ENCODE results near the gene UBR4. TPM values are rescaled to one million over a fixed set of nuclear protein-coding genes. Genes with fewer than 3 reads are reported as not detected.
"Not testable (repeated sequence)": the region's sequence is repeated elsewhere in the genome, so short reads cannot be mapped to it uniquely, and the experiment has no call there.

UBR4 gene
- total RNA-seq (2014; rRNA removed; shearing (Covaris generic); ENCODE audit: low replicate concordance) = 36.5 and 38.8 TPM in 2 replicates

DNA sequence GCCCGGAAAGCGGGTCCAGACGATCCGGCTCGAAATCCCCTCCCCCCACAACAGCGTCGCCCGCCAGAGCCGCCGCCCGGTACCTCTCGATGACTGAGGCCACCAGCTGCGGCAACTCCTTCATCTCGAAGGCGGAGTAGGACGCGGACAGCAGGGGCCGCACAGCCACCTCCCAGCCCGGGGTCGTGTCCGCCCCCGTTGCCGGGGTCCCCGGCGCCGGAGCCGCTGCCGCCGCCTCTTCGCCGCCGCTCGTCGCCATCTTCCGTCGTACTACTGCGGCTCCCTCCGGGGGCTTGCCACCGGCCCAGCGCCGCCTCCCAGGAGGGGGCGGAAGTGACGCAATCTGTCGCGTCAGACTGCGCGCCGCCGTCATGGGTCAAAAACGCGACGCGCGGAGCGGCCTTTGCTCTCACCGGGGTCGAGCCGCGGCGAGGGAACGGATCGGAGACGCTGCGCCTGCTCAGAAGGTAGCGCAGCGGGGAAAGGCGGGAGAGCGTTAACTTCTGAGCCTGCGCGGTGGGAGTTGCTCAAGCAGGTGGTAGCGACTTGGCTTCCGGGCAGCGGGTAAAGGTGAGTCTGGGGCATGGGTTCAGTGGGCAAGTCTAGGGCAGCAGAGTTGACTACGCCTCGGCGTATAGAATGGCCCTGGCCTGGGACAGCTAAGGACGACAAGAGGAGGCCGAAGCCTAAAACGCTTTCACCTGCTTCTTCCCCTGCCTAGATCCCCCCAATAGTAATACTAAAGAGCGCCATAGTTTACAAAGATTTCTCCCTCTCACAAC, at the start of gene UBR4:
UBR4 (minus strand) TSS at position 277 of the 782 bp plus-strand sequence; CDS start at position 259, 18 bp downstream.
- in situ Hi-C loops (cut with HindIII; ENCODE audit: low pct_unique_long_range_greater_than_20kb, low sequenced_read_pairs) = no loop called here
- DNase-seq (ENCODE audit: low read depth) = peak; percentile 96

DNA sequence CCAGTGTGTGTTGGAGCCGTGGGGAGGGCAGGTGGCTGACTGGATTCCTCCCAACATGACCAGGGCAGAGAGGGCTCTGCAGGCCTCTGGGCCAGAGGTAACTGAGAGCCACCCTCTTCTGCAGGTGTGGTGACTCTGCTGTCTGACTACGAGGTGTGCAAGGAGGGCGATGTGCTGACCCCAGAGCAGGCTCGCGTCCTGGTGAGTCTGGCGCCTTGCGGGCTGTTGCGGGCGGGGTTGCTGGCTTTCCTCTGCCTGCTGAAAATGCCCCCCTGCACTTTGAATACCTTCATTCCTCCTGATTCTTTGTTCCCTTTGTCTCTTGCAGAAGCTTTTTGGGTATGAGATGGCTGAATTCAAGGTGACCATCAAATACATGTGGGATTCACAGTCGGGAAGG, 48.3 kb upstream of the UBR4 start:
- no peak for DNase-seq (ENCODE audit: low read depth)
- in situ Hi-C loops (cut with HindIII; ENCODE audit: low pct_unique_long_range_greater_than_20kb, low sequenced_read_pairs) = no loop called here

DNA sequence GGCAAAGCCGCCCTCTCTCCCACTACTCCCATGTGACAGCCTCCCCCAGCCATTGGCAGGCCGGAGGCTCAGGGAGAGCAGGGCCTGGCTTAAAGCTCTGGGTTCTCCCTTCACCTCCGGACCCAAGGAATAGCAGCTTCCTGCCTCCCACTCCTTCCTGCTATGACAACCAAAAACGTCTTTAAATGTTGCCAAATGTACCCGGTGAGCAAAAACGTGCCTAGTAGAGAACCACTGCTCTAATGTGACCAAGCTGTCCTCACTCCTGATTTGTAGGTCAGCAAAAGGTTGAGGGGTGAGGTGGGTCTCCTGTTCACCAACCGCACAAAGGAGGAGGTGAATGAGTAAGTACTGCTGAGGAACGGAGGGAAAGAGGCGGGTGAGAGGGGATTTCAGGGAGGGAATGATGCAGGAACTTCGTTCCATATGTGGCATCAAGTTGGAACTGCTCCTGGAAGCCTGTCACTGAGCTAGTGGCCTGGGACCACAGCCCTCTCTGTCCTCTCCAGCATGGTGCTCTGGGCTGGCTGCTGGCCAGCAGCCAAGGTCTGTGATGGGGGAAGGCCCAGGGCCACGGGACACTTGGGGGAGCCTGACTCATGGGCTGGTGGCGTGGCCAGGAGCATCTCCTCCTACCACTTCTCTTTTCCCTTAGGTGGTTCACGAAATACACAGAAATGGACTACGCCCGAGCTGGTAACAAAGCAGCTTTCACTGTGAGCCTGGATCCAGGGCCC, 47.3 kb upstream of the UBR4 start:
- DNase-seq (ENCODE audit: low read depth) = peak; percentile 39
- in situ Hi-C loops (cut with HindIII; ENCODE audit: low pct_unique_long_range_greater_than_20kb, low sequenced_read_pairs) = no loop called here

DNA sequence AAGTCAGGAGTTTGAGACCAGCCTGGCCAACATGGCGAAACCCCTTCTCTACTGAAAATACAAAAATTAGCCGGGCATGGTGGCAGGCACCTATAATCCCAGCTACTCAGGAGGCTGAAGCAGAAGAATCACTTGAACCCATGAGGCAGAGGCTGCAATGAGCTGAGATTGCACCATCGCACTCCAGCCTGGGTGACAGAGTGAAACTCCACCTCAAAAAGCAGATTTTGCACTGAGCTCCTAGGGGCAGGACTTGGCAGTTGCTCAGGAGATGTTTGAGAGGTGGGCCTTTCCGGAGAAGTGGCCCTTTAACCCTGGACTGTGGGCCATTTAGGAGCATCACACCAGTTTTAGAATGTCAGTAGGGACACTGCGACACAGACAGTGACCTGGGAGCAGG, 46.2 kb upstream of the UBR4 start:
- DNase-seq (ENCODE audit: low read depth); in situ Hi-C loops (cut with HindIII; ENCODE audit: low pct_unique_long_range_greater_than_20kb, low sequenced_read_pairs): not testable (repeated sequence)

DNA sequence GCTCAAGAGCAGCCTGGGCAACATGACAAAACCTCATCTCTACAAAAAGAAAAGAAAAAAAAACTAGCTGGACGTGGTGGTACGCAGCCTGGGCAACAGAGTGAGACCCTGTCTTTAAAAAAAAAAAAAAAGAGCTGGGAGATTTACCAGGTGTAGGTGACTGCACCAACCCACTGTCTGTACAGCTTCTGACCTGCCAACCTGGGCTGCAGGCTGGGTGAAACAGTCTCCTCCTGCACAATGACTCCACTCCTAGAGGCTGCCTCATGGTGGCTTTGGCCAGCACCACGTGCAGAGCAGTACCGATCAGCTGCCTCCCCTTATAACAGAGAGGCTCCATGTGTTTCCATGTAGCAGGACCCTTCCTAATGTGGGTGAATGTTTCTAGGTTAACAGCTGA, 45.2 kb upstream of the UBR4 start:
- DNase-seq (ENCODE audit: low read depth) = no peak
- in situ Hi-C loops (cut with HindIII; ENCODE audit: low pct_unique_long_range_greater_than_20kb, low sequenced_read_pairs) = no loop called here

DNA sequence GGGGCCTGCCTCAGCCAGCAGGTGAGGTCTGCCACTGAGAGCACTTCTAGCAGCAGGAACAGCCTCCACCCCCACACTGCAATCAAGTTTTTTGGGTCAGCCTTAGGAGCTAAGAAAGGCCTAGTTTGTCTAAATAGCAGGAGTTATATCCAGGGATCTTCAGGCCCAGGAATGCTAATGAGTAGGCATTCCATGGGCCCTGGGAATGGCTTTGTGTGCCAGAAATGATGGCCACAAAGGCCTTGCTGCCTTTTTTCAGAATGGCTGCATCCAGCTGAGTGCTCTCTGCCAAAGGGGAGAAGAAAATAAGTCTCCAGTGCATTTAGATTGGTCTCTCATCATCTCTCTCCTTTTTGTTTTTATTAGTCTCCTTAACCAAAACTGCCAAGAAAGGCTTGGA, 44.4 kb upstream of the UBR4 start:
- no peak for DNase-seq (ENCODE audit: low read depth)
- in situ Hi-C loops (cut with HindIII; ENCODE audit: low pct_unique_long_range_greater_than_20kb, low sequenced_read_pairs) = no loop called here

DNA sequence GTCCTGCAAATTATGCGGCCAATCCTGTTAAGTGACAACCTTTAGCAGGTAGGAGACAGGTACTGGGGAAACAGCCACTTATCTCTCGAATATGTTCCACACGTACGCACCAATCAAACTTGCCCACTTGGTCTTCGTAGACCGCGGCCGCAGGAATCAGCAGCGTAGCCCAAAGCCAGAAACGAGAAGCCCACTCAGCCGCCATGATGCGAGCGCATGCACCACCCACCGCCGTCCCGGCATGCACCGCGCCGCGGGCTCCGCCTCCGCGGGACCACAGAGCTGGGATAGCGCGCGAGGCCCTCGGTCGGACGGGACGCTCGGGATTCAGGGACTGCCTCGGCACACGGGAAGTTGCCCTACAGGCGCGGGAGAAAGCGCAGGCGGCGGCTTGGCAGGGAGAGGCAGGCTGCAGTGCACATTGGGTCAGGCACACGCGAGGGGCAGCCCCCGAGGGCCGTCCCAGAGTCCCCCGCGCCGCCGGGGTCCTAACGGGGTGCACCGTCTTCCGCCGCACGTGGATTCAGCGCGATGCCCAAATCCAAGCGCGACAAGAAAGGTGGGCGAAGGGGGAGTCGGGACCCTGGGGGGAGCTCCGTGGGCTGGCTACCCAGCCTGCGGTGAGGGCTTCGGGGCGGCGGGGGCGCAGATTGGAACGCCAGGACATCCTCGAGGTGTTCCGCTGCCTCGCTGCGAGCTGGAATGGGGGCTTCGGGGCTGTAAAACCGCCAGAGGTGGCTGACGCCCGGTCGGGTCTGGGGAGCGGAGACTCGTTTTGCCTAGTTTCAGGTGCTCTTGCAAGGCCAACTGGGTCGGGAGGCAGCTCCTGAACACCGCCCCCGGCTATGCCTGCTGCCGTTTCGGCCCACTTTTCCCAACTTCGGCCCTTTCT, 41.5 kb upstream of the UBR4 start, which contains the start of the genes EMC1 and MRTO4:
EMC1 (minus strand) TSS at position 220 of the 892 bp plus-strand sequence; CDS start at position 205, 15 bp downstream.
MRTO4 (plus strand) TSS at position 501 of the 892 bp plus-strand sequence; CDS start at position 532, 31 bp downstream.
- DNase-seq (ENCODE audit: low read depth) = peak; percentile 84
- in situ Hi-C loops (cut with HindIII; ENCODE audit: low pct_unique_long_range_greater_than_20kb, low sequenced_read_pairs) = no loop called here

DNA sequence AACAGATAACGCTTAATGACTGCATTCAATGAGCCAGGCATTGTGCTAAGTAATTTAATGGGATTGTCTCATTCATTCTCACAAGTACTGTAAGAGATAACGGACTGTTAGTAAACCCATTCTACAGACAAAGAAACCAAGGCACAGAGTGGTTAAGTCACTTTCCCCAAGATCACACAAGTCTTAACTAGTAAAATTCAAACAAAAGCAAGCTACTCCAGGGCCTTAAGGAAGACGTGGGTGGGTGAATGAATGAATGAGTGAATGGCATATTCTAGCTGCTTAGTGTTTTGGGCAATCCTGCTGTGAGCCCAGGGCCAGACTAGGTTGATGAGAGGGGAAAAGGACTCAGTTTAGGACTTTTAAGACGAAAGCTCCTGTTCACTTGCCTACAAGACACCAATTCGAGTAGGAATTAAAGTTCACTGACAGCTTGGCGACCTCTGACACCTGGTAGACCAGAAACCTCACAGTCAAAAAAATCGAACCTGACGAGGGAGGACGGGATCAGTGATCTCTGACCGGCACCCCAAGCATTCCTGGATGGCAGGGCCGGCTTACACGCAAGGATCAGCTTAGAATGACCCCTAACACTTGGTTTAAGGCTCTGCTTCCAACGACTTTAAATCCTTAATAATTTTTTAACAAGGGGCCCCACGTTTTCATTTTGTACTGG, 40.7 kb upstream of the UBR4 start:
- no peak for DNase-seq (ENCODE audit: low read depth)
- in situ Hi-C loops (cut with HindIII; ENCODE audit: low pct_unique_long_range_greater_than_20kb, low sequenced_read_pairs) = no loop called here

DNA sequence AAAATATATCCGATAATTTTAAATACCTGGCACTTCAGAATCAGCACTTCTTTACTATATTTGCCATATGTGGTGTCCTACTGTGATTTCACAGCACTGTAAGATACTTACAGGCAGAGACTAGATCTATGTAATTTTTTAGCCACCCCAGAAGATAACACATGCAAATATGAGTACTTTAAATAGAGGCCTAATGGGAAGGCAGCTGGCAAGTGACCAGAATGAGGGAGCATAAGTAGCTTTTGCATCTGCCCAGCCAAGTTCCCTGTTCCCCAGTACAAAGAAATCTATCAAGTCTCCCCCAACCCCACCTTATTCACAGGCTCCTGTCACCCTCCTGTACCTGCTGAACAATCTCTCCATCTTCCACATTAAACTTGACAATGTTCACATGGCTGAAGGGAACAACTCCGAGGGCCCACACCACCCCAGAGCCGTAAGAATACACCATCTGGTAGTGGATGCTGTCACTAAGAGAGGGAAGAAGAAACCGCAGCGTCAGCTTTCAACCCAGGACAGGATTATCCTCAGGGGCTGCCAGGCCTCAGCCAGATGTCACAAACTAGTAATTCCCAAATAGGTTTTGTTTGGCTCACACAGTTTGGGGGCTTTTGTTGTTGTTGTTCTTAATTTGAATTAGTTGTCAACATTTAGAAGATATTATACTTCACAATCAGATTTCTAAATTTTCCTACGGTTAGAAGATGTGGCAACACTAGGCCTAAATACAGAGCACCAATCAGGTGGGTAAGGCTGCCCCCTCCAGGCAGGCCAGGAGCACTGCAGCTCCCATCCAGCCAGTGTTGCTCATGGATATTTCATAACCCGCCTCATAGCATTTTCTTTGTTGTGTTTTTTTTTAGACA, 30.8 kb upstream of the UBR4 start:
- DNase-seq (ENCODE audit: low read depth) = peak; percentile 54
- in situ Hi-C loops (cut with HindIII; ENCODE audit: low pct_unique_long_range_greater_than_20kb, low sequenced_read_pairs) = no loop called here

DNA sequence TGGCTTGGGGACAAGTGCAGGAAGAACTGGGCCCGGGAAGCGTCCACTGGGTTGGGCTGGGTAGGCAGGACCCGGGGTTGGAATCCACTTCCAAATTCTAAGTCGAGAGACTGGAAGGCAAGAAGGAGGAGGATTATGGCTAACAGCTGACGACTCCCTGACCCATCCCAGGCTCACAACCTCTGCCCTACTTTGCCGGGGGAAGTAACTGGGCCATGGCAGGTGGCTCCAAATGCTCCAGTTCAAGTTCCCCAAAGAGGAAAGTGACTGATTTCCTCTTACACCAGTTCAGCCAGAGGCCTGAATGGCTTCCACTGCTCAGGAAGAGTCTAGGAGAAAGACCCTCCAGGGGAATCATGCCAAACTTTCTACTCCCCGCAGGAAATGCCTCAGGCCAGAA, 29.8 kb upstream of the UBR4 start:
- DNase-seq (ENCODE audit: low read depth) = no peak
- in situ Hi-C loops (cut with HindIII; ENCODE audit: low pct_unique_long_range_greater_than_20kb, low sequenced_read_pairs) = no loop called here

DNA sequence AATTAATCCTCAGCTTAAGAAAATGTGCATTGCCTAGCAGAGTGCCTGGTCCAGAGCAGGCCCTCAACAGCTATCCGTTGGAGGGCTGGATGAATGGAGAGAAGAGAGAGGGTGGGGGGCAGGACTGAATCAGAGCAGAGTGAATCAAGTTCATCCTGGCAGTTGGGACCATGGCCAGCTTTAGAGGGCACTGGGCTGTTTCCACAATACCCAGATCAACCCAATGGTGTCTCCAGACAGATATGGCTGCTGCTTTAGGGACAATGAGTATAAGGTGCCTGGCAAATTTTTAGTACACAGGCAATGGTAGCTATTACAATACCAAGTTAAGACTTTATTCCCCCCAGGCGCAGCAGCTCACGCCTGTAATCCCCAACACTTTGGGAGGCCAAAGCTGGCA, 24.2 kb upstream of the UBR4 start:
- DNase-seq (ENCODE audit: low read depth) = no peak
- in situ Hi-C loops (cut with HindIII; ENCODE audit: low pct_unique_long_range_greater_than_20kb, low sequenced_read_pairs) = no loop called here

DNA sequence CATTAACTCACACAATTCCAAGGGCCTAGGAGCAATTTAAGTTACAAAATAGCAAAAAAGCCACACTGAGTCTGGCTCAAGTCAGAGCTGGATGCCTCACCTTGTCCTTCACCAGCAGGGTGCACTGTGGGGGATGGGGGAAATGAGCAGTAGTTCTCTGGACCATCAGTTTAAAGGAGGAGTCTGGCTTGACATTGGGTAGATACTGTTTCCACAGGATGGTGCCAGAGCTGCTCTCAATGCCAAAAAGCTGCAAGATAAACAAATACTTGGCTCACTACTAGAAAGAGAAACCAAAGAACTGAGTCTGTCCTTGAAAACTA, 22.4 kb upstream of the UBR4 start:
- peak; percentile 69 for DNase-seq (ENCODE audit: low read depth)
- in situ Hi-C loops (cut with HindIII; ENCODE audit: low pct_unique_long_range_greater_than_20kb, low sequenced_read_pairs) = no loop called here

DNA sequence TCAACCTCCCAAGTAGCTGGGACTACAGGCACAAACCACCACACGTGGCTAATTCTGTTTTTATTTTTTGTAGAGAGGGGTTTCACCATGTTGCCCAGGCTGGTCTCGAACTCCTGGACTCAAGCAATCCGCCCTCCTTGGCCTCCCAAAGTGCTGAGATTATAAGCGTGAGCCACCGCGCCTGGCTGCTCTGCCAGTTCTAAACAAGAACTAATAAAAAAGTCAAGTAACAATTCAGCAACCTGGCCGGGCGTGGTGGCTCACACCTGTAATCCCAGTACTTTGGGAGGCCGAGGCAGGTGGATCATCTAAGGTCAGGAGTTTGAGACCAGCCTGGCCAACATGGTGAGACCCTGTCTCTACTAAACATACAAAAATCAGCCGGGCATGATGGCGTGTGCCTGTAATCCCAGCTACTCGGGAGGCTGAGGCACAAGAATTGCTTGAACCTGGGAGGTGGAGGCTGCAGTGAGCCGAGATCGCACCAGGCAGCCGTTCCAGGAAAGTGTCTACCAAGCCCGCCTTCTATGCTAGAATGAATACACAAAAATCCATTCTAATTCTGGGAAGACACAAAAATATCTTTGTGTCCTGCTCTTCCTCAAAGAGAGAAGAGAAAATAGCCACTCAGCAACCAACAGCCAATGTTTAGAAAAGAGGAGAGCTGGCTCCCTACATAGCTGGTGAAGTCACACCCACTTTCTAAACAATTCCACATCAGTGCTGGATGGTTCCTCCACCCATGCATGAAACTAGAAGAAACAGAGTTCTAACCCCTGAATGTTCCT, 21.9 kb upstream of the UBR4 start:
- in situ Hi-C loops (cut with HindIII; ENCODE audit: low pct_unique_long_range_greater_than_20kb, low sequenced_read_pairs); DNase-seq (ENCODE audit: low read depth): not testable (repeated sequence)

DNA sequence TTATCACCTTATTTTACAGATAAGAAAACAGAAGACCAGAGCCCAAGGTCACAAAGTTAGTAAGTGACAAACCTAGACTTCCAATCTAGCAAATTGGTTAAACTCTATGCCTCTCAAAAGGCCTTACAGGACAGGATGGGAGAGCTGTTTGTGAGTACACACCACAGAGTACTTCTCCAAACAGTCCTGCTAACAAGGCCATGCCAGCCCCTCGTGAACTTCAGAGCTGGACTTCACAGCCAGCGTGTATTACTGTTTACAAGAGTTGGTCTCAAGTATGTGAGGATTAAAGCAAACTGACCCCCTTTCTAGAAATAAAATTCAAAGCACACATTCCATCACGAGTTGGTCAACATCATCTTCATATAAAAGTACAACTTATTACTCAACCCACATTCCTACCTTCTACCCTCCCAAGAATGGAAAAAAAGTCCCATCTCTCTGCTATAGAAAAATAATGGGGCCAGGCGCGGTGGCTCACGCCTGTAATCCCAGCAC, 19.8 kb upstream of the UBR4 start:
- in situ Hi-C loops (cut with HindIII; ENCODE audit: low pct_unique_long_range_greater_than_20kb, low sequenced_read_pairs) = no loop called here
- DNase-seq (ENCODE audit: low read depth) = no peak

DNA sequence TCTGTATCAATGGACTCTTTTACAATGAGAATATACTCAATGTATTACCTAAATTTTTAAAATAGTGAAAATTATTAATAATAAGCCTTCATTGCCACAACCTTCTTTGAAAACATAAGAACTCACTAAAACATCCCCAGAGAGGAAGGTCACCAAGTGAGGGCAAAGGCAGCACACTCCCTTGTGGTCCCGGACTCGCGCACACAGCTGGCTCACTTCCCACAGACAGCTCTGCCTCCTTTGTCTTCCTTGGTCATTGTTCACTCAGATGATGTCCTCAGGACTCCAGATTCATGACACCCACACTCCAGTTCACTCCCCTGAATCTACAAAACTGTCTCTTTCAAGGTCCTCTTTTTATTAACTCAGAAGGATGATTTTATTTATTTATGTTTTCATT, 19.2 kb upstream of the UBR4 start:
- in situ Hi-C loops (cut with HindIII; ENCODE audit: low pct_unique_long_range_greater_than_20kb, low sequenced_read_pairs) = no loop called here

More for the DNA sequence above, 19.2 kb upstream of the UBR4 start:
- DNase-seq (ENCODE audit: low read depth) = no peak

Data from Caki2 (cell line).